Breast epithelium (tissue), 4 donors: ENCODE measurements around the gene GALNT2. TPM values are rescaled to one million over a fixed set of nuclear protein-coding genes. Genes with fewer than 3 reads are reported as not detected.

ENCODE experiments used
- DNase-seq, 2 donors: peaks; one replicate each; pipeline ENCODE4 v3.0.0-alpha.2; 2019; ENCODE audit warnings: low spot score in 2 of 2
- H3K27ac ChIP-seq, 2 donors: fragments of 200-600 bp; sonication (generic) in 1 of 2; one replicate each; pipeline ENCODE4 v1.5.1; 2016 to 2019; ENCODE audit warnings: mild to moderate bottlenecking in 1 of 2
- H3K27me3 ChIP-seq, 2 donors: fragments of 200-600 bp; sonication (generic) in 1 of 2; one replicate each; pipeline versions ENCODE4 v1.5.1 to v1.6.0; 2017 to 2019; ENCODE audit warnings: control low read depth in 1 of 2, mild to moderate bottlenecking in 1 of 2
- H3K36me3 ChIP-seq: fragments of 200-600 bp; one replicate; pipeline ENCODE4 v1.5.1; 2019
- H3K4me1 ChIP-seq, 2 donors: fragments of 200-600 bp; sonication (generic); one replicate each; pipeline ENCODE4 v1.5.1; 2016 to 2019; ENCODE audit warnings: control low read depth in 1 of 2
- H3K4me3 ChIP-seq, 3 donors: fragments of 200-600 bp; sonication (generic); 1 replicate in 2 of 3; 2 replicates in 1 of 3; pipeline ENCODE4 v1.5.1; 2016 to 2019; ENCODE audit warnings: mild to moderate bottlenecking in 3 of 3, moderate library complexity in 2 of 3
- H3K9me3 ChIP-seq, 2 donors: fragments of 200-600 bp; sonication (generic) in 1 of 2; one replicate each; pipeline ENCODE4 v1.5.1; 2016 to 2019; ENCODE audit warnings: control low read depth in 1 of 2
- CTCF ChIP-seq, 3 donors: fragments of 450-650 bp; IDR thresholded peaks; one replicate each; pipeline ENCODE4 v1.5.1; 2016 to 2017; ENCODE audit warnings: antibody characterized with exemption in 3 of 3, mild to moderate bottlenecking in 3 of 3, moderate library complexity in 3 of 3
- POLR2A ChIP-seq: fragments of 450-650 bp; IDR thresholded peaks from one replicate; pipeline ENCODE4 v1.6.1; 2016; ENCODE audit warnings: antibody characterized with exemption, mild to moderate bottlenecking, moderate library complexity
- POLR2AphosphoS5 ChIP-seq, 3 donors: sonication (generic); formaldehyde crosslinking; IDR thresholded peaks; one replicate each; pipeline ENCODE4 v1.6.1; 2017; ENCODE audit warnings: antibody characterized with exemption in 3 of 3
- intact Hi-C: fragments of 100-400 bp; cut with DNase I; formaldehyde crosslinking; loops from one replicate; pipeline ENCODE4 v1.15.1; 2023; ENCODE audit warnings: low total_unique reads
- total RNA-seq, 3 donors: library from RNA; depleted of rRNA; stranded (reverse); fragments of >200 nt; gene quantifications; one replicate each; pipeline ENCODE4 v1.1.0, GENCODE V29; 2016

Gene GALNT2
- total RNA-seq, 3 donors from 2014 or later = 27.4 to 53.0 (median 42.6) TPM

- Histone ChIP-seq H3K9me3 (no peaks in the 10 kb centered on the region), H3K4me1 (peaks cover 0 to 6% of the 10 kb centered on the region in 2 donors), H3K27me3 (no peaks in the 10 kb centered on the region), H3K4me3 (no peak overlapping the region), H3K27ac (no peak overlapping the region), H3K36me3 (no peaks in the 10 kb centered on the region)
- intact Hi-C loops = no loop called here
- DNase-seq = no peak
- TF ChIP-seq POLR2A (no peak), CTCF (IDR thresholded peaks at IDR 0.05) (no peak), POLR2AphosphoS5 (IDR thresholded peaks at IDR 0.05) (no peak)
These were observed 12.4 kb downstream of the GALNT2 start for GRCh38 chr1:230079199-230080024.

- Histone ChIP-seq H3K4me1 (peaks cover 0 to 14% of the 10 kb centered on the region in 2 donors), H3K36me3 (no peaks in the 10 kb centered on the region), H3K4me3 (no peak overlapping the region), H3K9me3 (no peaks in the 10 kb centered on the region), H3K27me3 (no peaks in the 10 kb centered on the region), H3K27ac (no peak overlapping the region)
- no peak for DNase-seq
- TF ChIP-seq POLR2A = no peak
- TF ChIP-seq CTCF (IDR thresholded peaks at IDR 0.05) = no peak
- TF ChIP-seq POLR2AphosphoS5 (IDR thresholded peaks at IDR 0.05) = no peak
- intact Hi-C loops = no loop called here
These were observed 13.8 kb downstream of the GALNT2 start for GRCh38 chr1:230080822-230081221.

- peaks cover 0 to 14% of the 10 kb centered on the region in 2 donors for H3K4me1 ChIP-seq
- H3K36me3 ChIP-seq = no peaks in the 10 kb centered on the region
- no peaks in the 10 kb centered on the region for H3K9me3 ChIP-seq
- H3K4me3 ChIP-seq = no peak overlapping the region
- DNase-seq = no peak
- no peak for TF ChIP-seq POLR2AphosphoS5 (IDR thresholded peaks at IDR 0.05)
- no peak for TF ChIP-seq POLR2A
- no peak for TF ChIP-seq CTCF (IDR thresholded peaks at IDR 0.05)
- no peaks in the 10 kb centered on the region for H3K27me3 ChIP-seq
- intact Hi-C loops = no loop called here
- no peak overlapping the region for H3K27ac ChIP-seq
These were observed 14.7 kb downstream of the GALNT2 start for GRCh38 chr1:230081751-230082150.

- intact Hi-C loops = no loop called here
- H3K27ac ChIP-seq = no peak overlapping the region
- peaks cover 0 to 14% of the 10 kb centered on the region in 2 donors for H3K4me1 ChIP-seq
- no peak for DNase-seq
- H3K27me3 ChIP-seq = no peaks in the 10 kb centered on the region
- no peaks in the 10 kb centered on the region for H3K9me3 ChIP-seq
- no peaks in the 10 kb centered on the region for H3K36me3 ChIP-seq
- H3K4me3 ChIP-seq = no peak overlapping the region
- TF ChIP-seq POLR2A = no peak
- TF ChIP-seq POLR2AphosphoS5 (IDR thresholded peaks at IDR 0.05) = no peak
- TF ChIP-seq CTCF (IDR thresholded peaks at IDR 0.05) = no peak
These were observed 15.2 kb downstream of the GALNT2 start for GRCh38 chr1:230082211-230082610.

GRCh38 chr1:230083053-230083452 is 16.0 kb downstream of the GALNT2 start:
- intact Hi-C loops = no loop called here
- Histone ChIP-seq H3K36me3 (no peaks in the 10 kb centered on the region), H3K4me1 (peaks cover 0 to 14% of the 10 kb centered on the region in 2 donors), H3K9me3 (no peaks in the 10 kb centered on the region), H3K27ac (no peak overlapping the region), H3K27me3 (no peaks in the 10 kb centered on the region), H3K4me3 (no peak overlapping the region)
- DNase-seq = no peak
- TF ChIP-seq CTCF (IDR thresholded peaks at IDR 0.05) = no peak
- no peak for TF ChIP-seq POLR2AphosphoS5 (IDR thresholded peaks at IDR 0.05)
- TF ChIP-seq POLR2A = no peak
